GM10266 (cell line): ENCODE results near the gene PSD.

Source experiments
- DNase-seq: peaks from one replicate; pipeline ENCODE4 v3.0.0; 2012; ENCODE audit errors: extremely low spot score
- CTCF ChIP-seq: IDR thresholded peaks from 2 replicates; pipeline ENCODE4 v1.5.1; 2012; ENCODE audit warnings: mild to moderate bottlenecking, low read depth; ENCODE audit not compliant: control insufficient read depth, insufficient read depth; ENCODE audit errors: missing control alignments

Gene PSD

DNA sequence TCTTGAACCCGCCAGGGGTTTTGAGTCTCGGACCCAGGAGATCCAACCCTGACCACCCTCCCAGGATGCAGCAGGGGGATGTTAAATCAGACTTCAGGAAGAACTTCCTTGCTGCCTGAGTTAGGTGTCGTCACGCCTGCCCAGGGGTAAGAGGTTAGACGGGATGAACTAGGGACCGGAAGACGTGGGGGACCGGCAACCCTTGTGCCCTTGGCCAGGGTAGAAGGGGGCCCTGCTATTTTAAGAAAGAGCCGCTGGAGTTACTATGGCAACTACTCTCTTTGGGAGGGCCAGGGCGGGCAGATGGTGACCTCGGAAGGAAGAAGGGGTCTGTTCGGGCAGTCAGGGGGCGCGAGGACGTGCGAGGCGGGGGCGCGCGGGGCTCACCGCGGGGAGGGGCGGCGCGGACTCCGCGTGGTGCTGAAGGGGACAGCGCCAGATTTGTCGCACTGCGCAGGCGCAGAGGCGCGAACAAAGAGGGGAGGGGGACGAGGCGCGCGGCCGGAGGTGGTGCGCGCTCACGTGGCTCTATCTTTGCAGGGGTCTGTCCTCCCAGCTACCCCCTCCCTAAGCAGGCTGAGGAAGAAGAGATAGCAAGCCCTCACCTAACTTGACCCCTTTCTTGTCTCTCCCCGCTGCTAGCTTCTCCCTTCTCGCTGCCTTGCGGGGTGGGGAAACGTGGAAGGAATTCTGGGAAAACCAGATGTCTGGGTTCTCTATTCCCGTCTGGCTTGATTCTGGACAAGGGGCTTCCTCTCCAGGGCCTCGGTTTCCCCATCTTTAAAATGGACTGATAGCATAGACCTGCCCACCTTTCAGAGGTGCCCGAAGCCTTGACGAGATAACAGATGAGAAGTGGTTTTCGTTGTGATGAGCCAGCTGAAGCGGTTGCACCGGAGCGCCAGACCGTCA, 940 bp upstream of the PSD start:
- peak; percentile 84 for DNase-seq
- no peak for TF ChIP-seq CTCF

GRCh38 chr10:102416695-102417094, 1.9 kb downstream of the PSD start:
- no peak for DNase-seq
- TF ChIP-seq CTCF = no peak

DNA sequence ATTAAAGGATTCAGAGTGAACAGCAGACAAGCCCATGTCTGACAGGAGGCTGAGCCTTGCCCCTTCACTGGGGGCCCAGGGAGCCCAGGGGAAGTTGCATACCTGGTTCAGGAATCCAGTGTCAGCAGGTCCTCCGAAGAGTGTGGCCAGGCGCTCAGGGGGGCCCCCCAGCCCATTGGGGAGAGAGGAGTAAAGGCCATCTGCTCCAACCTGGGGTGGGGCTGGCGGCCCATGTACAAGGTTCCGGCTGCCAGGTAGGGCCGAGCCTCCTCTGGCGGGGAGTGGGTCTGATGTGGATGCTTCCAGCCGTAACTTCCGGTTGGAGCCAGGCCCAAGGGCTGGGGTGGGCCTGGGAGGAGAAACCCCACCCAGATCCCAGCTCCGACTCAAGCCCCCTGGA, 2.3 kb downstream of the PSD start:
- no peak for DNase-seq
- TF ChIP-seq CTCF = no peak

- DNase-seq = no peak
- TF ChIP-seq CTCF = no peak
Measured at GRCh38 chr10:102414749-102415148, 3.8 kb downstream of the PSD start.

DNA sequence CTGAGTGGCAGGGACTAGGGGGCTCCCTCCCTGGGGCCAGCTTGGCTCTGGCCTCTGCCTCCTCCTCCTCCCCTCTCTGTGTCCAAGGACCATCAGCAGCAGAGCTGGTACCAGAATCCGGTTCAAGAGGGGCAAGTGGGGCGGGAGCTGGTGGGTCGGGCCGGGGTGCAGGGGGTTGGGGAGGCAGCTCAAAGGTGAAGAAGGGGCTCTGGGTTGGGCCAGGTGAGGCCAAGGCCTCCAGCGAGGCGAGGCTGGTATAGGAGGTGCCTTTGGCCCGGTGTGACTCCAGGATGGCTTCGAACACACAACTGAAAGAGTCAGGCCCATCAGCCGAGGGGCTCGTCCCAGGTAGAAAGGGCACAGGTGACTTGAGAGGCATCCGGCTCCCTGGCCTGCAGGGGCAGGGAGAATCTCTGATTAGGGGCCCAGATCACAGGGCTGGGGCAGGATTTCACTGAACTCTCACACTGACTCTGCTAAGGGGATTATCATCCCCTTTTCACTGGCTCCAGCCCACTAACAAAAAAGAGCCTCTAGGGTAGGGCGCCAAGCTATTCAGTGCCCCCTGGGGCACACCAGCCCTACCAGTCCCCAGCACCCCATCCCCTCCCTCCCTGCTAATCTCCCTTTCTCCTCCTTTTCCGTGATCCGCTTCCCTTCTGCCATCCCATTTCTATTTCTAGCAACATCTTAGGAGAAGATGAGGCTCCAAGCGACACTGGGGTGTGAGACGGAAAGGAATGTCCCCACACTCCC, 4.6 kb downstream of the PSD start:
- no peak for TF ChIP-seq CTCF
- DNase-seq = no peak

- peak; percentile 79 for DNase-seq
- no peak for TF ChIP-seq CTCF
Measured at GRCh38 chr10:102413053-102413705, 5.4 kb downstream of the PSD start.
